GM21717 (cell line): ENCODE data around the gene PLGLB2.
"Not testable (repeated sequence)": the region's sequence is repeated elsewhere in the genome, so short reads cannot be mapped to it uniquely, and the experiment has no call there.

Experiments used
- ATAC-seq: cut with Tn5 transposase; IDR thresholded peaks from one replicate; pipeline ENCODE4 v1.9.1; 2021; ENCODE audit warnings: mild to moderate bottlenecking, moderate library complexity; ENCODE audit not compliant: unreplicated experiment

Gene PLGLB2

DNA sequence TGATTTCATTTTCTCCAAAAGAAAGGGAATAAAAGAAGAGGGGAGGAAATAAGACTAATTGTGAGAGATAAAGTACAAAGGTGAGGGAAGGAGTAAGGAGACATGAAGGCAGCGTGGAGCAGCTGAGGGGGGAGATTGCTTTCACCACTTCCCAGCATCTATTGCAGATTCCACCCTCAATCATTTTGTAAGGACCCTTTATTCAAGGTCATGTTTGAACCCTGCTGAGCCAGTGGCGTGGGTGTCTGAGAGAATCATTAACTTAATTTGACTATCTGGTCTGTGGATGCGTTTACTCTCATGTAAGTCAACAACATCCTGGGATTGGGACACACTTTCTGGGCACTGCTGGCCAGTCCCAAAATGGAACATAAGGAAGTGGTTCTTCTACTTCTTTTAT is at the start of gene PLGLB2:
PLGLB2 (plus strand) TSS at position 297 of the 400 bp plus-strand sequence; CDS start at position 364, 67 bp downstream.
- ATAC-seq: not testable (repeated sequence)

DNA sequence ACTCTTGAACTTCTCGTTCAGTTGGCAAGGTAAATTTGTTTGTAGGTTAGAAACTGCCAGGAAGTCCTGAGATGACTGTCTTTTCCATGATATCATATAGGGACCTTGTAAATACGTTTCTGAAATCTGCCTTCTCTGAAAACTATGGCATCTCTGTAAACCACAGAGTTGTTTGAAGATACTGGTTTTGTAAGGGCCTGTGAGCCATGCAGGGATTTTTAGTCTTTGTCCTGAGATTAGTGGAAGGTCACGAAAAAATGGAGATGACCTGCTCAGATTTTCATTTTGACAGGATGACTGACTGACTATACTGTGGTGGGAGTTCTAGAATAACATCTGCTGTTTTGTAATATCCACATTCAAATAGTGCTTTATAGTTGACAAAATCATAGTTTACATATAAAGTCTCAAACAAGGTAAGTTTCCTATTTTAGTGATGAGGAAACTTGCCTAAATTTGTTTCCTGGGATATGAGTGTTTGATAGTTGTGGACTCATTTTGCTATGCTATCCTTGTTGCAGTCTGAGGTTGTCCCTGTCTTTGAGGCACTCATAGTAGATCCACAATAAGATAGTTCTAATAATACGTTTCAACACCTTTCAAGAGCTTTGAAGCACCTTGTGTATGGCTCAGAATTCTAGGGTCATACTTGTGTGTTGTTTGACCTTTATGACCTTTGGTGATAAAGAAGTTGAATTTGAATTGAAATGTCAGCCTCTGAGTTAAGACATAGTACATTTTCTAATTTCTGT is 43.1 kb upstream of the PLGLB2 start:
- ATAC-seq: not testable (repeated sequence)

DNA sequence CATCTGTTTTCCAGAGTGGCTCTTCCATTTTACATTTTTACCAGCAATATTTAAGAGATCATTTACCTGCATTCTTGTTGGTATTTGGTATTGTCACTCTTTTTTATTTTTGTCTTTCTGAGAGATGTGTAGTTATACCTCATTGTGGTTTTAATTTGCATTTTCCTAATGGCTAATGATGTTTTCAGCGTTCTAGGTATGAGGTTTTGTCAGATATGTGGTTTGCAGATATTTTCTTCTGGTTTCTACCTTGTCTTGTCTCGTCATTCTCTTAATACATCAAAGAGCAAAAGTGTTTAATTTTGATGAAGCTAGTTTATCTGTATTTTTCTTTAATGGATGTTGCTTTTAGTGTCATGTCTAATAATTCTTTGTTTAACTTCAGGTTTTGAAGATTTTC is 39.5 kb upstream of the PLGLB2 start:
- not testable (repeated sequence) for ATAC-seq

DNA sequence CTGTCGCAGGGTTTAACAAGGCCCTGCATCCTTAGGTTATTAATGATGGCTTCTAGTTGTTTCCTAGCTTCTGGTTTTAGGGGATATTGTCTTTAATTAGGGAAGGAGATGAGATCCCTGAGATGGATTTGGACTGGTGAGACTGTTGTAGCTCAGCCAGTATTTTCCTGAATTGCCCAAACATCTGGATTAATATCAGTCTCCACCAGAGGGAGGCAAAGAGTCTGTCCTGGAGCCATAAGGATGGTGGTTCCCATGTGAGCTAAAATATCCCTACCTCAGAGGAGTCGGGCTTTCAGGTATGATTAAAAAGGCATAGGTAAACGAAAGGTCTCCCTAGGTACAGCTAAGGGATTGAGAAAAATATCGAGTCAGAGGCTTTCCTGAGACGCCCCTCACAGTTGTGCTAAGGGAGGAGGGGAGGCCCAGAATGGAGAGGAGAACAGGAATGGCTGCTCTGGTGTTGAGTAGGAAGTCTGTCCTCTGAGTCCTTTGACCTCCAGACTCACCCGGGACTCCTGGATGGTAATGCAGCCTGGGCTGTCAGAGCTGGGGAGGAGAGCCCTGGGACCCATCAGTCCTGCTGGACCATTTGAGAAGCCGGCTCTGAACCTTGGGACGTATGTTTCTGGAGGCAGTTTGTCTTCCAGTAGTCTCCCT is 19.8 kb upstream of the PLGLB2 start:
- ATAC-seq: not testable (repeated sequence)

DNA sequence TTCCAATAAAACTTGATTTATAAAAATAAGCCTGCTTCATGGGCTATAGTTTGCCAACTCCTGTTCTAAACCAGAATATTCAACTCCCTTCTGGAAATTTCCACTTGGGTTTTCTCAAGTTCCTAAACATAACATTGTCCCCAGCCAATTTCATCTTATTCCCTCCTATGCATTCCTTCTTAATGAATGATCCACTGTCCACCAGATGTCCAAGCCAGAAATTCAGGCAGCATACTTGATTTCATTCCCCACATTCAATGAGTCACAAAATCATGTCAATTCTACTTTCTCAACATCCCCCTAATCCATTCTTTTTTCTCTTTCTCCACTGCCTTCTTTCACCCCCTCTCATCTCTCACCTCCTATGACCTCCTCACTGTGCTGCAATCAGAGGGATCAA is 7.0 kb upstream of the PLGLB2 start:
- not testable (repeated sequence) for ATAC-seq

DNA sequence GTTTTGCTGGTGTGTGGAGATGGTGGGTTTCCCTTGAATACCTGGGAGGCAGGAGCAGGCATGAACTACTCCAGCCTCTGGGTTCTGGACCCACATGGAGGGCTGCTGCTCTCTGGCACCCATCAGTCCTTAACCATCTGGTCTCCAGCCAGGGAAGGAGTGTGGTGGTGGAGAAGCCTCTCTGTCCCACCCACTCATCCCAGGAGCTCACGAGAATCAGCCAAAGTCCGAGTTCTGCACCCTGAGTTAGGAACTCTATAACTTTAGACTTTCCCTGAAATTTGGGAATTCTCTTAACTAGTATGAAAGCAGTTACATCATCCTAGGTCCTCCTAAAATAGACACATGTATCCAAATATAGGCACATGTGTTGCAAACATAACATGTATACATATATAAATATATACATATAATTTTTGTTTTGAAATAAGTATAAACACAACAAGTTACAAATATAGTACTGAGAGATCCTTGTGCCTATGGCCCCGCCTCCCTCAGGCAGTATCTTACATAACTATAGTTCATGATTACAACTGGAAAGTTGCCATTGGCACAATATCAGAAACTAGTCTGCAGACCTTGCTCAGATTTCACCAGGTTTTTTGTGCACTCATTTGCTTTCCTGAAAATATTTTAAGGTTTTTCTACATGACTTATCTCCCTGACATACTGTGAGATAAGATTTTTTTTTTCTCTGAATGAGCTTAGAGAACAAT is 5.3 kb upstream of the PLGLB2 start:
- ATAC-seq: not testable (repeated sequence)

DNA sequence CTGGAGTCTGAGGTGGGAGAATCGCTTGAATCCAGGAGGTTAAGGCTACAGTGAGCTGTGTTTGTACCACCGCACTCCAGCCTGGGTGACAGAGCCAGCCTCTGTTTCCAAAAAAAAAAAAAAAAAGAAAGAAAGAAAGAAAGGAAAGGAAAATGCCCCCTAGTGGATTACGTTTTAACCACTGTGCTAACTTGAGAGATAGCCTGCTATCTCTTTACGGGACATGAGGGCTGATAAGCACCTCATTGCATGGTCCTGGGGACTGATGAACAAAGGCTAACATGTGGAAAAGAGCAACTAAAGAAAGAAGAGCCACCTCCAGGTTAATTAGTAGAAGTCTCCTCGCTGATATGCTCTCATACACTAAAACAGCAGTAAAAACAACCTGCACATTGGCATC is 4.2 kb upstream of the PLGLB2 start:
- not testable (repeated sequence) for ATAC-seq

DNA sequence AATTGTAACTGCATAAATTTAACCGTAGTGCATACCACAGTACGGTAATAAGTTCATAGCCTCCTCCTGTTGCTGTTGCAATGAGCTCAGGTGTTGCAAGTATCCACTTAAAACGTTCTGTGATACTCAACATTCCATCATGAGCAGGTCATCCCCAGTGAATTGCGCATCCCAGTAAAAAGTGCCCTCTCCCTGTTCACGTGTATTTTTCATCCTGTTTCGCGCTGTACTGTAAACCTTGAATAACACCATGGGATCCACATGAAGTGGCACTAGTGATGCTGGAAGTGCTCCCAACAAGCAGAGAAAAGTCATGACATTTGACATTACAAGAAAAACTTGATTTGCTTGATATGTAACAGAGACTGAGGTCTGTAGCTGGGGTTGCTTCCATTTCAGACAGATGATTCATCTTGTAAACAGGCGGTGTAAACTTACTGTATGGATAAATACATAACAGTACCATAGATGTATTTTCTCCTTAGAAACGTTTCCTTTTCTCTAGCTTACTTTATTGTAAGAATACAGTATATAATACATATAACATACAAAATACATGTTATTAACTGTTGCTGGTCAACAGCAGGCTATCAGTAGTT is 2.4 kb upstream of the PLGLB2 start:
- not testable (repeated sequence) for ATAC-seq

DNA sequence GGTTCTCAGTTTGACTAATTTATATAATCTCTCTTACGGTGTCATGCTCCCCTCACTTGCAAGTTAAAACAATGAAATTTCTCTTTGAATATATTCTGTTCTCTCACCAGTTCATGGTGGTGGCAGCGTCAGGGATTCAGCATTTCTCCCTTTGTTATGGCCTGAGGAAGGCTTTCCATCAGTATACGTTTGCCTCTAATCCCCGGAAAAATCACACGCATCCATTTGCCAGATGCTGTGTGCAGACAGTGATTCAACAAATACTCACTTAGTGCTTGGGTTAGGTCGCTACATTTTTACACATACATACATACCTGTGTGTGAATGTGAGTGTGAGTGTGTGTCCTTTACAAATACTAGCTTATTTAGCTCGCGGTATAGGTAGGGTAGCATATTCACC is 637 bp downstream of the PLGLB2 start:
- not testable (repeated sequence) for ATAC-seq

DNA sequence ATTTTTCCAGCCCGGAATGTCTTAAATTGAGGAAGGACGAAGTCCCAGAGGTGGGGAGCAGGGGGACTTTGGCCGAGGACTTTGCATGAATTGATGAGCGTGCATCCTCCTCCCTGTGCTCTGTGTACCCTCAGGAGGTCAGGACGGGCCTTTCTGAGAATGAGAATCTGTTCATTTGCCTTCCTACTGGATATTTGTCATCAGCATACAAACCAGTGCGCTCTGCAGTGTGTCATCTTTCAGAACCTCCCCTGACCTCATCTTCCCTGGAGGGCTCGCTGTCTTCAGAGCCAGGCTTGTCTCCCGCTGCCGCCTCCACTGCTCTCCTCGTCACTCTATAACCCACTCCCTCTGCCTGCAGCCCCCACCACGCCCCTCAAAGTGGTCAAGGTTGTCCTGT is 2.7 kb downstream of the PLGLB2 start:
- ATAC-seq: not testable (repeated sequence)

DNA sequence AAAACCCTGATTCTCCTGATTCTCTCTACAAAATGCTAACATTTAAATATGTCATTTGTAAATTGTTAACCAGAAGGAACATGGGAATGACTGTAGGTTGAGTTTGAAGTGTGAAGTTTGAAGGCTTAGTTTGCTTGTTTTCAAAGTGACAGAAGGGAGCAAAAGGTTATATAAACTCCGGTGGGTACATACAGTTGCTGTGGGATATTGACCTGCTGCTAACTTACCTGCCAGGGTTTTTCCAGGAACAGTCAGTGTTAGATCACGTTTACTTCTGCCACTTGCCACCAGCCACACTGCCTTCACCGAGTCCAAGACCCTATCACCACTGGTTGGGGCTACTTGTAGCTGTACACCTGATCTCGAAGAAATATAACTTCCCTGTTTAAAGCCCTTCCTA is 6.9 kb downstream of the PLGLB2 start:
- ATAC-seq: not testable (repeated sequence)
